SK-N-SH treated with all-trans-retinoic acid at 6 μM for 48 hours (cell line): ENCODE data around the gene HEATR3.

Source experiments
- ATAC-seq: fragments of 200-7000 bp; cut with Tn5 transposase; 3 replicates; pipeline ENCODE4 v1.9.1; 2020; ENCODE audit warnings: mild to moderate bottlenecking, moderate library complexity
- BACH2 ChIP-seq: fragments of 250-450 bp; sonication (Bioruptor Pico); IDR thresholded peaks from 2 replicates; pipeline ENCODE4 v1.9.0; 2021; ENCODE audit warnings: mild to moderate bottlenecking, borderline replicate concordance
- CREB5 ChIP-seq: fragments of 250-450 bp; sonication (Bioruptor Pico); IDR thresholded peaks from 2 replicates; pipeline ENCODE4 v1.5.1; 2020; ENCODE audit warnings: low read depth, mild to moderate bottlenecking, moderate library complexity
- CSDC2 ChIP-seq: fragments of 250-450 bp; sonication (Bioruptor Pico); IDR thresholded peaks from 2 replicates; pipeline ENCODE4 v1.5.0; 2020; ENCODE audit warnings: mild to moderate bottlenecking, moderate library complexity
- CSRNP3 ChIP-seq: fragments of 250-450 bp; sonication (Bioruptor Pico); IDR thresholded peaks from 2 replicates; pipeline ENCODE4 v1.5.1; 2021; ENCODE audit warnings: mild to moderate bottlenecking, moderate library complexity
- ESRRG ChIP-seq: fragments of 250-450 bp; sonication (Bioruptor Pico); IDR thresholded peaks from 2 replicates; pipeline ENCODE4 v1.6.1; 2021; ENCODE audit warnings: mild to moderate bottlenecking
- GLIS3 ChIP-seq: fragments of 250-450 bp; sonication (Bioruptor Pico); IDR thresholded peaks from 2 replicates; pipeline ENCODE4 v1.5.0; 2020; ENCODE audit warnings: mild to moderate bottlenecking, moderate library complexity
- ISL1 ChIP-seq: fragments of 250-450 bp; sonication (Bioruptor Pico); IDR thresholded peaks from 2 replicates; pipeline ENCODE4 v2.1.2; 2022; ENCODE audit warnings: mild to moderate bottlenecking, moderate library complexity
- OSR1 ChIP-seq: fragments of 250-450 bp; sonication (Bioruptor Pico); IDR thresholded peaks from 2 replicates; pipeline ENCODE4 v1.8.0; 2022; ENCODE audit warnings: moderate library complexity, mild to moderate bottlenecking, inconsistent platforms
- PATZ1 ChIP-seq: fragments of 250-450 bp; sonication (Bioruptor Pico); IDR thresholded peaks from 2 replicates; pipeline ENCODE4 v1.8.0; 2020; ENCODE audit warnings: mild to moderate bottlenecking, moderate library complexity, borderline replicate concordance
- PPARA ChIP-seq: fragments of 250-450 bp; sonication (Bioruptor Pico); IDR thresholded peaks from 2 replicates; pipeline ENCODE4 v1.5.0; 2020; ENCODE audit warnings: mild to moderate bottlenecking, borderline replicate concordance
- RARB ChIP-seq: fragments of 250-450 bp; sonication (Bioruptor Pico); IDR thresholded peaks from 2 replicates; pipeline ENCODE4 v1.8.0; 2021; ENCODE audit warnings: mild to moderate bottlenecking, moderate library complexity
- SNAI2 ChIP-seq: fragments of 250-450 bp; sonication (Bioruptor Pico); IDR thresholded peaks from 2 replicates; pipeline ENCODE4 v1.5.0; 2020; ENCODE audit warnings: mild to moderate bottlenecking, moderate library complexity
- TOX ChIP-seq: fragments of 250-450 bp; sonication (Bioruptor Pico); IDR thresholded peaks from 2 replicates; pipeline ENCODE4 v1.8.0; 2021; ENCODE audit warnings: mild to moderate bottlenecking, moderate library complexity, borderline replicate concordance
- ZC3H10 ChIP-seq: fragments of 250-450 bp; sonication (Bioruptor Pico); IDR thresholded peaks from 2 replicates; pipeline ENCODE4 v1.5.1; 2021; ENCODE audit warnings: mild to moderate bottlenecking, moderate library complexity
- ZFP3 ChIP-seq: fragments of 250-450 bp; sonication (Bioruptor Pico); IDR thresholded peaks from 2 replicates; pipeline ENCODE4 v1.5.0; 2020; ENCODE audit warnings: mild to moderate bottlenecking, moderate library complexity
- ZFP30 ChIP-seq: fragments of 450-650 bp; formaldehyde crosslinking; IDR thresholded peaks from 2 replicates; pipeline ENCODE4 v1.5.0; 2022; ENCODE audit warnings: mild to moderate bottlenecking, moderate library complexity
- ZNF565 ChIP-seq: fragments of 450-650 bp; formaldehyde crosslinking; conservative IDR thresholded peaks from 2 replicates; pipeline ENCODE4 v1.5.0; 2020; ENCODE audit warnings: low read depth, mild to moderate bottlenecking, moderate library complexity
- ZNF70 ChIP-seq: fragments of 450-650 bp; formaldehyde crosslinking; IDR thresholded peaks from 2 replicates; pipeline ENCODE4 v1.5.0; 2020; ENCODE audit warnings: mild to moderate bottlenecking, moderate library complexity
- ZNF8 ChIP-seq: fragments of 450-650 bp; formaldehyde crosslinking; IDR thresholded peaks from 2 replicates; pipeline ENCODE4 v1.5.0; 2020; ENCODE audit warnings: mild to moderate bottlenecking, moderate library complexity
- TF ChIP-seq, protein P1 (sequence below): fragments of 250-450 bp; sonication (Bioruptor Pico); IDR thresholded peaks from 2 replicates; pipeline ENCODE4 v1.5.0; 2020; ENCODE audit warnings: mild to moderate bottlenecking, moderate library complexity
- TF ChIP-seq, protein P2 (sequence below): fragments of 250-450 bp; sonication (Bioruptor Pico); IDR thresholded peaks from 2 replicates; pipeline ENCODE4 v1.8.0; 2021; ENCODE audit warnings: low read depth, mild to moderate bottlenecking, moderate library complexity, borderline replicate concordance

HEATR3 gene

DNA sequence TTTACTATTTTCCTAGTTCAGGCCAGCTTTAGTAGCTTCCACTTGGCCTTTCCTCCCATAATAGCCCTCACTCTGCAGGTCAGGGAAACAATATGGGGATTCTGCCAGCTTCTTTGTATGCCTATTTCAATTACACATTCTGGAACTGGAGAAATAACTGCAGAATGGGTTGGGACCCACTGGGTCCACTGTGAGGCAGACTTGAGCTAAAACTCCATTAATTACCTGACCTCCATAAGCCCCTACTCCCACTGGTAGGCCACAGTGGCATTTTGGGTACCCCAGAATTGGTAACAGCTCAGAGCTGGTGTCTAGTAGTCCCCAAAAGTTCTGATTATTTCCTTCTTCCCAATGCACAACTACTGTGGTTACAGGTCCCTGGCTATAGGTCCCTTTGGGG is 70.6 kb downstream of the HEATR3 start:
- TF ChIP-seq, protein P1, sequence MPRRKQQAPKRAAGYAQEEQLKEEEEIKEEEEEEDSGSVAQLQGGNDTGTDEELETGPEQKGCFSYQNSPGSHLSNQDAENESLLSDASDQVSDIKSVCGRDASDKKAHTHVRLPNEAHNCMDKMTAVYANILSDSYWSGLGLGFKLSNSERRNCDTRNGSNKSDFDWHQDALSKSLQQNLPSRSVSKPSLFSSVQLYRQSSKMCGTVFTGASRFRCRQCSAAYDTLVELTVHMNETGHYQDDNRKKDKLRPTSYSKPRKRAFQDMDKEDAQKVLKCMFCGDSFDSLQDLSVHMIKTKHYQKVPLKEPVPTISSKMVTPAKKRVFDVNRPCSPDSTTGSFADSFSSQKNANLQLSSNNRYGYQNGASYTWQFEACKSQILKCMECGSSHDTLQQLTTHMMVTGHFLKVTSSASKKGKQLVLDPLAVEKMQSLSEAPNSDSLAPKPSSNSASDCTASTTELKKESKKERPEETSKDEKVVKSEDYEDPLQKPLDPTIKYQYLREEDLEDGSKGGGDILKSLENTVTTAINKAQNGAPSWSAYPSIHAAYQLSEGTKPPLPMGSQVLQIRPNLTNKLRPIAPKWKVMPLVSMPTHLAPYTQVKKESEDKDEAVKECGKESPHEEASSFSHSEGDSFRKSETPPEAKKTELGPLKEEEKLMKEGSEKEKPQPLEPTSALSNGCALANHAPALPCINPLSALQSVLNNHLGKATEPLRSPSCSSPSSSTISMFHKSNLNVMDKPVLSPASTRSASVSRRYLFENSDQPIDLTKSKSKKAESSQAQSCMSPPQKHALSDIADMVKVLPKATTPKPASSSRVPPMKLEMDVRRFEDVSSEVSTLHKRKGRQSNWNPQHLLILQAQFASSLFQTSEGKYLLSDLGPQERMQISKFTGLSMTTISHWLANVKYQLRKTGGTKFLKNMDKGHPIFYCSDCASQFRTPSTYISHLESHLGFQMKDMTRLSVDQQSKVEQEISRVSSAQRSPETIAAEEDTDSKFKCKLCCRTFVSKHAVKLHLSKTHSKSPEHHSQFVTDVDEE: no peak
- TF ChIP-seq ZC3H10 (CRISPR knock-in tag) (no peak), BACH2 (CRISPR knock-in tag) (no peak)
- no peak for ATAC-seq

GRCh38 chr16:50137268-50137667 is 71.5 kb downstream of the HEATR3 start:
- no peak for TF ChIP-seq OSR1 (CRISPR knock-in tag)
- TF ChIP-seq ZNF8 (CRISPR knock-in tag): no peak
- TF ChIP-seq TOX (CRISPR knock-in tag): no peak
- no peak for TF ChIP-seq BACH2 (CRISPR knock-in tag)
- no peak for TF ChIP-seq CSDC2
- TF ChIP-seq ZFP3 (CRISPR knock-in tag): no peak
- TF ChIP-seq ZC3H10 (CRISPR knock-in tag): no peak
- no peak for TF ChIP-seq CSRNP3 (CRISPR knock-in tag)

DNA sequence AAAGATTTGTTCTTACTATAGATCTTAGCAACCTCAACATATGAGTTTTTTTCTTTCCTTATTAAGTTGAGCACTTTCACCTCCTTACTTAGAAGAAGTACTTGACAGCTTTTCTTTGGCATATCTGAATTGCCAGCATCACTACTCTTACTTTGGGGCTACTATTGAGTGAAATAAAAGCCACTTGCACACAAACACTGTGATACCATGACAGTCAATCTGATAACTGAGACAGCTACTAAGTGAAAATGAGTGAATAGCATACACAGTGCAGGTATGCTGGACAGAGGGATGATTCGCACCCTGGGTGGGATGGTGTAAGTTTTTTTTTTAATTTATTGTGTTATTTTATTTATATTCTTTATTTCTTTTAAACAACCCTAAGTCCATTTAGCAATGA is 73.8 kb downstream of the HEATR3 start:
- no peak for ATAC-seq
- TF ChIP-seq ISL1 (CRISPR knock-in tag) (no peak), TOX (CRISPR knock-in tag) (no peak), ZFP3 (CRISPR knock-in tag) (no peak), SNAI2 (no peak), GLIS3 (no peak), ZNF565 (no peak), PATZ1 (CRISPR knock-in tag) (no peak), ZFP30 (CRISPR knock-in tag) (no peak), CSRNP3 (CRISPR knock-in tag) (no peak), CREB5 (CRISPR knock-in tag) (no peak), CSDC2 (no peak), ZC3H10 (CRISPR knock-in tag) (no peak), RARB (no peak), ESRRG (no peak), PPARA (no peak), ZNF70 (CRISPR knock-in tag) (no peak), ZNF8 (CRISPR knock-in tag) (no peak), BACH2 (CRISPR knock-in tag) (no peak)
- TF ChIP-seq, protein P2, sequence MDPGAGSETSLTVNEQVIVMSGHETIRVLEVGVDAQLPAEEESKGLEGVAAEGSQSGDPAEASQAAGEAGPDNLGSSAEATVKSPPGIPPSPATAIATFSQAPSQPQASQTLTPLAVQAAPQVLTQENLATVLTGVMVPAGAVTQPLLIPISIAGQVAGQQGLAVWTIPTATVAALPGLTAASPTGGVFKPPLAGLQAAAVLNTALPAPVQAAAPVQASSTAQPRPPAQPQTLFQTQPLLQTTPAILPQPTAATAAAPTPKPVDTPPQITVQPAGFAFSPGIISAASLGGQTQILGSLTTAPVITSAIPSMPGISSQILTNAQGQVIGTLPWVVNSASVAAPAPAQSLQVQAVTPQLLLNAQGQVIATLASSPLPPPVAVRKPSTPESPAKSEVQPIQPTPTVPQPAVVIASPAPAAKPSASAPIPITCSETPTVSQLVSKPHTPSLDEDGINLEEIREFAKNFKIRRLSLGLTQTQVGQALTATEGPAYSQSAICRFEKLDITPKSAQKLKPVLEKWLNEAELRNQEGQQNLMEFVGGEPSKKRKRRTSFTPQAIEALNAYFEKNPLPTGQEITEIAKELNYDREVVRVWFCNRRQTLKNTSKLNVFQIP (CRISPR knock-in tag): no peak

More at GRCh38 chr16:50137268-50137667, 71.5 kb downstream of the HEATR3 start:
- ATAC-seq: no peak
